ENCODE measurements around the gene ASTN2.

ASTN2 gene

DNA sequence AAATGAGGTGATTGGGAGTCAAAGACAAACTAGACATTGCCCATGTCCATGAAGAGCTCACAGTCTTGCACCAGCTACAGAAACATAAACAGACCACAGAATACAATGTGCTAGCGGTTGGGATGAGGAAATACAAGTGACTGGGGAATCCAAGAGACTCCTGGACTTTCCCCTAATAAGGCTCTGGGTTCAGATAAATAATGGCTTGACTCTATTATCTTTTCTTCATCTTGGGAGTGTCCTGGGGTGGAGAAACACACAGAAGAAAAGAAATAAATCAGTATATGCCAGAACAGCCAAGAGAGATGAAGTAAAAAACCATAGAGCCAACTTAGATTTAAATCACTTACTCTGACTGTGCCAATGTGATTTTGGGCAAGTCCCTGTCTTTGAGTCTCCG is 1033.5 kb downstream of the ASTN2 start:
- no peak overlapping the region for H3K4me3 ChIP-seq (ENCODE audit: low read length)
- DNase-seq (ENCODE audit: low read depth) = no peak

GRCh38 chr9:116380496-116380995 is 1034.3 kb downstream of the ASTN2 start:
- H3K4me3 ChIP-seq (ENCODE audit: low read length) = no peak overlapping the region
- TF ChIP-seq CTCF (conservative IDR thresholded peaks at IDR 0.05; ENCODE audit: low read length) = no peak
- DNase-seq (ENCODE audit: low read depth) = no peak

More for the DNA sequence above, 1033.5 kb downstream of the ASTN2 start:
- no peak for TF ChIP-seq CTCF (conservative IDR thresholded peaks at IDR 0.05; ENCODE audit: low read length)

DNA sequence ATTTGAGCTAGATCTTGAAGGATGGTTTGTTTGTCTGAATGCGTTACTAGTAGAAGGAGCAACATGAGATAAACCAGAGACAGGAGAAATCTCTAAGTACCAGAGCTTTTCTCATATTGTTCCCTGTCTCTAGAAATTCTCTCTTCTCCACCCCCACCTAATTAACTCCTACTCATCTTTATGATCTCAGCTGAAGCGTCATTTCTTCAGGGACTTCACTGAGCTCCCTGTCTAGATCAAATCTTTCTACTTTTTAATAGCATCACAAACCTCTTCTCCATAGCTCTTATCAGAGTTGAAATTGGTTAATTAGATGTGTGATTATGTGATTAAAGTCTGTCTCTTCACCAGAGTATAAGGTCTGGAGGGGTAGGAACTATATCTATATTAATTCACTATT is 1035.0 kb downstream of the ASTN2 start:
- no peak for DNase-seq (ENCODE audit: low read depth)
- TF ChIP-seq CTCF (conservative IDR thresholded peaks at IDR 0.05; ENCODE audit: low read length) = no peak
- no peak overlapping the region for H3K4me3 ChIP-seq (ENCODE audit: low read length)

DNA sequence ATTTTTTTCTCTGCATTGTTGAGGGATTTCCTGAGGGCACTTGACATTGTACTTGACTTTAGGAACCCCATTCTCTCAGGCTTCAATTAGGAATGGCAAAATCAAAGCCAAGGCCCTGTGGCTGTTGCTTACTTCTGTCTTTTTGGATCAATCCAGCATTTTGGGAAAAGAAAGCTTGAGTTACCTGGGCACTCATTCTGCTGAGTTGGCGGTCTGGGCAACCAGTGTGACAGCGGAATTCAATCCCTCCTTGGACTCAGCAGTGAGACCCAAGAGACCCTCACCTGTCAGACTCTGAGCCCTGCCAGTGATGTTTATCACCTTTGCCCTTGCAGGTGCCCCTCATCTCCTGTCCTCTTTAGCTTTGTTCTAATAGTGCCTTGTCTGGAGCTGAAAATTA is 1036.0 kb downstream of the ASTN2 start:
- TF ChIP-seq CTCF (conservative IDR thresholded peaks at IDR 0.05; ENCODE audit: low read length) = no peak
- DNase-seq (ENCODE audit: low read depth) = no peak
- no peak overlapping the region for H3K4me3 ChIP-seq (ENCODE audit: low read length)

GRCh38 chr9:116377179-116377798 is 1037.6 kb downstream of the ASTN2 start:
- peak; percentile 58 for DNase-seq (ENCODE audit: low read depth)
- no peak overlapping the region for H3K4me3 ChIP-seq (ENCODE audit: low read length)

More at GRCh38 chr9:116377179-116377798, 1037.6 kb downstream of the ASTN2 start:
- no peak for TF ChIP-seq CTCF (conservative IDR thresholded peaks at IDR 0.05; ENCODE audit: low read length)

All from AG10803 (cell line).